Medulla oblongata (tissue), 1 donor: ENCODE measurements around the gene KLF15.
A peak's percentile ranks its signal among the peaks of the same experiment; 100 is the strongest.

Source experiments
- DNase-seq: peaks from one replicate; pipeline ENCODE4 v3.0.0-alpha.2; 2015; ENCODE audit errors: extremely low spot score

Gene KLF15

GRCh38 chr3:126357295-126358037 is at the start of gene KLF15:
KLF15 (minus strand) TSS chr3:126357408; CDS start chr3:126352922, 4,486 bp downstream.
- peak; percentile 93 for DNase-seq

- DNase-seq, result no peak
Observed at GRCh38 chr3:126406389-126407296, 49.4 kb upstream of the KLF15 start.

GRCh38 chr3:126402666-126403302 is 45.6 kb upstream of the KLF15 start:
- no peak for DNase-seq

GRCh38 chr3:126402178-126402577 is 45.0 kb upstream of the KLF15 start:
- DNase-seq, result no peak

- no peak for DNase-seq
Observed at GRCh38 chr3:126401611-126402160, 44.5 kb upstream of the KLF15 start.

- DNase-seq, result no peak
Observed at GRCh38 chr3:126399756-126400155, 42.5 kb upstream of the KLF15 start.

- DNase-seq, result no peak
Observed at GRCh38 chr3:126399351-126399735, 42.1 kb upstream of the KLF15 start.

- DNase-seq, result no peak
Observed at GRCh38 chr3:126398423-126399350, 41.5 kb upstream of the KLF15 start.

- DNase-seq, result no peak
Observed at GRCh38 chr3:126397610-126398422, 40.6 kb upstream of the KLF15 start.

- no peak for DNase-seq
Observed at GRCh38 chr3:126396536-126396935, 39.3 kb upstream of the KLF15 start.

- DNase-seq, result no peak
Observed at GRCh38 chr3:126395846-126396513, 38.8 kb upstream of the KLF15 start.

GRCh38 chr3:126394977-126395321 is 37.7 kb upstream of the KLF15 start:
- no peak for DNase-seq

- peak; percentile 53 for DNase-seq
Observed at GRCh38 chr3:126394179-126394976, 37.2 kb upstream of the KLF15 start, which contains the start of gene CFAP100. CFAP100 (plus strand) TSS chr3:126394909; CDS start chr3:126396001, 1,092 bp downstream.

GRCh38 chr3:126393563-126393962 is 36.4 kb upstream of the KLF15 start:
- DNase-seq, result no peak

GRCh38 chr3:126392246-126392645 is 35.0 kb upstream of the KLF15 start:
- DNase-seq, result no peak

GRCh38 chr3:126391631-126392030 is 34.4 kb upstream of the KLF15 start:
- DNase-seq, result no peak

GRCh38 chr3:126390751-126391150 is 33.5 kb upstream of the KLF15 start:
- no peak for DNase-seq

GRCh38 chr3:126390201-126390600 is 33.0 kb upstream of the KLF15 start:
- no peak for DNase-seq

- DNase-seq, result no peak
Observed at GRCh38 chr3:126389794-126390146, 32.6 kb upstream of the KLF15 start.
